ENCODE data around the gene FAM20C. TPM values are rescaled to one million over a fixed set of nuclear protein-coding genes. Genes with fewer than 3 reads are reported as not detected.
"Not testable (repeated sequence)": the region's sequence is repeated elsewhere in the genome, so short reads cannot be mapped to it uniquely, and the experiment has no call there.

FAM20C gene
- total RNA-seq, 1 donor from 2014 or later: 29.7 TPM

GRCh38 chr7:243580-243978, 51.2 kb downstream of the FAM20C start:
- not testable (repeated sequence) for DNase-seq

GRCh38 chr7:244974-245373, 52.6 kb downstream of the FAM20C start:
- no peak for DNase-seq

- DNase-seq: no peak
These were observed 53.4 kb downstream of the FAM20C start for GRCh38 chr7:245574-246295.

GRCh38 chr7:246451-246850, 54.1 kb downstream of the FAM20C start:
- no peak for DNase-seq

GRCh38 chr7:247181-247580, 54.8 kb downstream of the FAM20C start:
- no peak for DNase-seq

- DNase-seq: no peak
These were observed 55.3 kb downstream of the FAM20C start for GRCh38 chr7:247636-248035.

- no peak for DNase-seq
These were observed 56.5 kb downstream of the FAM20C start for GRCh38 chr7:248732-249435.

- DNase-seq: peak; percentile 18
These were observed 57.6 kb downstream of the FAM20C start for GRCh38 chr7:249989-250388.

- no peak for DNase-seq
These were observed 58.2 kb downstream of the FAM20C start for GRCh38 chr7:250523-250922.

GRCh38 chr7:251005-251404, 58.6 kb downstream of the FAM20C start:
- DNase-seq: no peak

GRCh38 chr7:251446-252175, 59.2 kb downstream of the FAM20C start:
- no peak for DNase-seq

GRCh38 chr7:252216-252965, 60.0 kb downstream of the FAM20C start:
- no peak for DNase-seq

- DNase-seq: peak; percentile 77
These were observed 60.6 kb downstream of the FAM20C start for GRCh38 chr7:252981-253380.

GRCh38 chr7:253581-254336, 61.4 kb downstream of the FAM20C start:
- DNase-seq: peak; percentile 83

GRCh38 chr7:254337-255037, 62.1 kb downstream of the FAM20C start:
- no peak for DNase-seq

GRCh38 chr7:255038-255435, 62.7 kb downstream of the FAM20C start:
- no peak for DNase-seq

- no peak for DNase-seq
These were observed 63.5 kb downstream of the FAM20C start for GRCh38 chr7:255721-256361.

GRCh38 chr7:256461-256940, 64.1 kb downstream of the FAM20C start:
- no peak for DNase-seq

GRCh38 chr7:256981-257646, 64.7 kb downstream of the FAM20C start:
- DNase-seq: no peak

- DNase-seq: no peak
These were observed 65.2 kb downstream of the FAM20C start for GRCh38 chr7:257647-257992.
